ENCODE results near the gene KRTAP5-4.
"Not testable (repeated sequence)": the region's sequence is repeated elsewhere in the genome, so short reads cannot be mapped to it uniquely, and the experiment has no call there.

DNA sequence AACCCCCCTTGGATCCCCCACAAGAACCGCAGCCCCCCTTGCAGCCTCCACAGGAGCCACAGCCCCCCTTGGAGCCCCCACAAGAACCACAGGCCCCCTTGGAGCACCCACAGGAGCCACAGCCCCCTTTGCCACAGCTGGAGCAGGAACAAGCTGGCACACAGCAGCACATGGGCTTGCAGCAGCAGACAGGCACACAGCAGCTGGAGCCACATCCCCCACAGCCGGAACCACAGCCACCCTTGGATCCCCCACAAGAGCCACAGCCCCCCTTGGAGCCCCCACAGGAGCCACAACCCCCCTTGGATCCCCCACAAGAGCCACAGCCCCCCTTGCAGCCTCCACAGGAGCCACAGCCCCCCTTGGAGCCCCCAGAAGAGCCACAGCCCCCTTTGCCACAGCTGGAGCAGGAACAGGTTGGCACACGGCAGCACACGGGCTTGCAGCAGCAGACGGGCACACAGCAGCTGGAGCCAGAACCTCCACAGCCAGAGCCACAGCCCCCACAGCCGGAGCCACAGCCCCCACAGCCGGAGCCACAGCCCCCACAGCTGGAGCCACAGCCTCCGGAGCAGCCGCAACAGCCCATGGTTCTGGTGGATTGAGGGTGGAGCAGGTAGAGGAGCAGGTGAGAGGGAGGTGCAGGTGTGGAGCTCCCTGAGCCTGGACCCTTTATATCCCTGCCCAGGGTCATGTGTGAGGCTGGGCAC, 37.1 kb downstream of the KRTAP5-4 start, which contains the start of gene KRTAP5-1:
- TF ChIP-seq, protein P1, sequence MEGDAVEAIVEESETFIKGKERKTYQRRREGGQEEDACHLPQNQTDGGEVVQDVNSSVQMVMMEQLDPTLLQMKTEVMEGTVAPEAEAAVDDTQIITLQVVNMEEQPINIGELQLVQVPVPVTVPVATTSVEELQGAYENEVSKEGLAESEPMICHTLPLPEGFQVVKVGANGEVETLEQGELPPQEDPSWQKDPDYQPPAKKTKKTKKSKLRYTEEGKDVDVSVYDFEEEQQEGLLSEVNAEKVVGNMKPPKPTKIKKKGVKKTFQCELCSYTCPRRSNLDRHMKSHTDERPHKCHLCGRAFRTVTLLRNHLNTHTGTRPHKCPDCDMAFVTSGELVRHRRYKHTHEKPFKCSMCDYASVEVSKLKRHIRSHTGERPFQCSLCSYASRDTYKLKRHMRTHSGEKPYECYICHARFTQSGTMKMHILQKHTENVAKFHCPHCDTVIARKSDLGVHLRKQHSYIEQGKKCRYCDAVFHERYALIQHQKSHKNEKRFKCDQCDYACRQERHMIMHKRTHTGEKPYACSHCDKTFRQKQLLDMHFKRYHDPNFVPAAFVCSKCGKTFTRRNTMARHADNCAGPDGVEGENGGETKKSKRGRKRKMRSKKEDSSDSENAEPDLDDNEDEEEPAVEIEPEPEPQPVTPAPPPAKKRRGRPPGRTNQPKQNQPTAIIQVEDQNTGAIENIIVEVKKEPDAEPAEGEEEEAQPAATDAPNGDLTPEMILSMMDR (IDR thresholded peaks at IDR 0.05) = not testable (repeated sequence)
- TF ChIP-seq POLR2A (IDR thresholded peaks at IDR 0.05) = not testable (repeated sequence)
